ENCODE data around the gene C15orf39.

Gene C15orf39

DNA sequence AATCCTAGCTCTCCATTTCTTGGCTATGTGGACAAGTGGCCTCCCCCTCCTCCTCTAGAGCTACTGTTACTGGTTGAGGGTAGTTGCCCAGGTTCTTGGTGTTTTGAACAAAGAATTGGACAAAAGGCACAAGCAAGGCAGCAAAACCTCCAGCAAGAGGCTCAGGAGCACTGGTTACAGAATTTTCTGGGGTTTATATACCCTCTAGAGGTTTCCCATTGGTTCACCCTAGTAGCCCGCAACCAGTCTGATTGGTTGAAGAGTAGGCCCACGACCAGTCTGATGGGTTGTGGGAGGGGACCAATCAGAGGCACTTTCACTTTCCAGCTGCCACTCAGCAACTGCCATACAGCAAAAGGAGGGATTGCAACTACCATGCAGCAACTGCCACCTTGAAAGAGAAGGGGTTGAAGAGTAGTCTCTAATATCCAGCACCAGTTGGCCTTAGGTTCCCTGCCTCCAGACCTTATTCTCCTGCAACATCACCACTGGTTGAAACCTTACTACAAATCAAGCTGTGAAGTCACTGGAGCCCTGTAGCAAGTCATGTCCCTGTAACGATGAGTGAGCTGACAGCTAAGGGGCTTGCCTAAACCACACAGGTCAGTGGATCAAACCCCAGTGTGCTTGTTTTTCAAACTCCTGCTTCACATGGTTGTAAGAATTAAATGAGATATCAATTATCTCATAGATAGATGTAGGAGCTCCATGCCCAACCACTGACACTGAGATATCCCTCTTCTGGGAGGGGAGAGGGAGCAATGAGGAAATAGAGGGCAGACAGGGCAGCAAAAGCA lies 2.9 kb upstream of the C15orf39 start:
- no peak for DNase-seq

DNA sequence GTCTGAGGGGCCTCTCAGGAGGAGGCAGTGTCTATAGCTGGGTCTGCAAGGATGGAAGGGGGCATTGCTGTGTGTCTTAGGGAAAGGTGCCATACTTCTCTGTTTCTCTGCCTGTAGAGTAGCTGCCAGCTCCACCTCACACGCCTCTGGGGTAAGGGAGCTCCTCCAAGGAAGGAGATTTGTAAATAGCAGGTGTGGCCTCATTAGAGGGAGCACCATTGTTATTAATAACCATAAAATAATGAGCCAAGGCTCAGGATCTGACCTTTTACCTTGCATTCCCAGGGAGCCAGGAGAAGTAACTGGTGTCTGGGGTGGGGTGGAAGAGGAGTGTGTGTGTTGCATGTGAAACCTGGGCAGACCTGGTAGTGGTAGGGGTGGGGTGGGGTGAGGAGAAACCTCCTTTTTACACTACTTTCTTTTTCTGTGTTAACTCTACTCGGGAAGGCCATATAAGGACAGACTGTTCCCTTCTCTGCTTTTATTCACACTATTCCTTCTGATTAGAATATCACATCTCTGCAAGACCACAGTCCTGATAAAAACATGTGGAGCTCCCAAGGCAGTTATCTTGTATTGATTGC lies 2.2 kb upstream of the C15orf39 start:
- no peak for DNase-seq

- no peak for DNase-seq
These were observed 1.3 kb upstream of the C15orf39 start for GRCh38 chr15:75200391-75200764.

DNA sequence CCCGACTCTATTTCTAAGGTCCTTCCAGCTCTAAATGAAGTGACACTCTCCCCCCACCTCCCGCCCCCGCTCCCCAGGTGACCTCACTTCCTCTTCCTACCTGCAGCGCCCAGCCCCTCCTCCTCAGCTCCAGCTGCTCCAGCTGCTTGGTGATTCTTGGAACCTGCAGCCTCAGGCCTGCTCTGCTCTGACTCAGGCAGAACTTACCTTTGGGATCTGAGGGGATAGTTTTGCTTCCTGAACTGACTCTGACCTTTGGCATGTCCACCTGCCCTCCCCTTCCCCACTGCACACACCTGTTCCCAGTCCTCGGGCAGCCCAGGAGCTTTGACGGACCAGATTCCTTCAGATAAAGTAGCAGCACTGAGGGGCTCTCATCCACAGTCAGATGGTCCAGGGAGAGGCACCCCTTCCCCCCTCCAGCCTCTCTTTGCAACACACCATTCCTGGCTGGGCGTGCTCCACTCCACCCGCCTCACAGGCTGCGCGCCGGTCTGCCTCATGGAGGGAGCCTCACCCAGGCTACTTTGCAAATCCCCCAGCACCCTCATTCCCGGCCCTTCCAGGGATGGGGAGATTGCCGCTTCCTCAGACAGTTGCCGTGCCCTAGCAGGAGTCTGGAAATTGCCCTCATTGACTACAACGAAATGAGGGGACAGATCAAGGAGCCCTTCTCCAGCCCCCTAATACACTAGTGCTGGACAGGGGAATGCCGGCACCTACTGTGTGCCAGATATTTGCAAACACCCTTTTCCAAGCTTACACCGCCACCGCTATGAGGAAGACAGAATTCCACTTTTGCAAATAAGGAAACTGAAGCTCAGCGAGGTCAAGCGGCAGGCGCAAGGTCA lies 692 bp upstream of the C15orf39 start:
- DNase-seq: peak; percentile 49

GRCh38 chr15:75202251-75203016 lies 752 bp downstream of the C15orf39 start:
- peak; percentile 38 for DNase-seq

- DNase-seq: peak; percentile 38
These were observed 1.6 kb downstream of the C15orf39 start for GRCh38 chr15:75203017-75203907.

GRCh38 chr15:75203908-75204263 lies 2.2 kb downstream of the C15orf39 start:
- DNase-seq: no peak

GRCh38 chr15:75204340-75205063 lies 2.8 kb downstream of the C15orf39 start:
- DNase-seq: peak; percentile 84

DNA sequence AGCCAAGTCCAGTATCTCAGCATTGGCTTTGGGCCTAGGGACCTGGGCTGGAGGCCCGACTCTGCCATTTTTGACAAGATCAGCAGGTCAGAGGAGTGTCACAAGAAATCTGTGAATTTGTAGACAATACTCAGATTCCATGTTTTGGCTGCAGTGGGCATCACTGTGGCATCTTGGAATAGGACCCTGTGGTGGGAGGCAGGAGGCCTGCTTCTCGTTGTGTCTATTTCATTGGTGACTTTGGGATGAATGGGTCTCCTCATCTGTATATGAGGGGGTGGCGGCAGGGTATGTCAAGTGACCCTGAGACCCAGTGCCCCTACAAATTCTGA lies 3.3 kb downstream of the C15orf39 start:
- DNase-seq: no peak

DNA sequence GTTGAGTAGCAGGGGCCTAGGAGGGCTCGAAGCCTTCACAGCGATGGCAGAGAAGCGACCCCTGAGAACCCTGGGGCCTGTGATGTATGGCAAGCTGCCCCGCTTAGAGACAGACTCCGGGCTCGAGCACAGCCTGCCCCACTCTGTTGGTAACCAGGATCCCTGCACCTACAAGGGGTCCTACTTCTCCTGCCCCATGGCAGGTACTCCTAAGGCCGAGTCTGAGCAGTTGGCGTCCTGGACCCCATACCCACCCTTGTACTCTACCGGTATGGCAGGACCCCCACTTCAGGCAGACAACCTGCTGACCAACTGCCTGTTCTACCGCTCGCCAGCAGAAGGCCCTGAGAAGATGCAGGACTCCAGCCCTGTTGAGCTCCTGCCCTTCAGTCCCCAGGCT lies 4.3 kb downstream of the C15orf39 start:
- DNase-seq: no peak

DNA sequence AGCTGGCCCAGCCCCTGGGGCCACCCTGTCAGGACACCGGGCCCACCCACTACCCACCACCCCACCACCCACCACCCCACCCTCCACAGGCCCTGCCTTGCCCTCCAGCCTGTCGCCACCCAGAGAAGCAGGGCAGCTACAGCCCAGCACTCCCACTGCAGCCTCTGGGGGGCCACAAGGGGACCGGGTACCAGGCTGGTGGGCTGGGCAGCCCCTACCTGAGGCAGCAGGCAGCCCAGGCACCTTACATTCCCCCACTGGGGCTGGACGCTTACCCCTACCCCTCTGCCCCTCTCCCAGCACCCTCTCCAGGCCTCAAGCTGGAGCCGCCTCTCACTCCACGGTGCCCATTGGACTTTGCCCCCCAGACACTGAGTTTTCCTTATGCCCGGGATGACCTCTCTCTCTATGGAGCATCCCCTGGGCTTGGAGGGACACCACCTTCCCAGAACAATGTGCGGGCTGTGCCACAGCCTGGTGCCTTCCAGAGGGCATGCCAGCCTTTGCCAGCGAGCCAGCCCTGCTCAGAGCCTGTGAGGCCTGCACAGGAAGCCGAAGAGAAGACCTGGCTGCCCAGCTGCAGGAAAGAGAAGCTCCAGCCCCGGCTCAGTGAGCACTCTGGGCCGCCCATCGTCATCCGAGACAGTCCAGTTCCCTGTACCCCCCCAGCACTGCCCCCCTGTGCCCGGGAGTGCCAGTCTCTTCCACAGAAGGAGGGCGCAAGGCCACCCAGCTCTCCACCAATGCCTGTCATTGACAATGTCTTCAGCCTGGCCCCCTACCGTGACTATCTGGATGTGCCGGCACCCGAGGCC lies 5.3 kb downstream of the C15orf39 start:
- no peak for DNase-seq

- no peak for DNase-seq
These were observed 6.2 kb downstream of the C15orf39 start for GRCh38 chr15:75207618-75208500.

GRCh38 chr15:75208501-75209288 lies 7.0 kb downstream of the C15orf39 start:
- DNase-seq: no peak

DNA sequence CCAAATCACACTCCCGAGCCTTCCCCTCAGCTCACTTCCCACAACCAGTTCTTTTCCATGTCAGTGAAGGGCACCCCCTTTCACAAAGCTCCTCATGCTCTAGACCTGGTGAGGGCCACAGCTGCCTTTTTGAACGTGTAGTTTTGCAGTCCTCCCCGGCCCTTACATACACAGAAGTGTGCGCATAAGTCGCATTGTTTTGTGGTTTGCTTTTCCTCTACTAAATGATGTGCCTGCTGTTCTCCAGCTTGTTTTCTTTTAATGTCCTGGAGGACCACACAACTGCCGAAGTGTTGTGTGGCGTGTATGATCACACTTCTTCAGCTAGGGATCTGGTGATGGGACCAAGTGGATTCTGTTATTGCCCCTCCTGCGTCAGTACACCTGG lies 7.6 kb downstream of the C15orf39 start:
- no peak for DNase-seq

DNA sequence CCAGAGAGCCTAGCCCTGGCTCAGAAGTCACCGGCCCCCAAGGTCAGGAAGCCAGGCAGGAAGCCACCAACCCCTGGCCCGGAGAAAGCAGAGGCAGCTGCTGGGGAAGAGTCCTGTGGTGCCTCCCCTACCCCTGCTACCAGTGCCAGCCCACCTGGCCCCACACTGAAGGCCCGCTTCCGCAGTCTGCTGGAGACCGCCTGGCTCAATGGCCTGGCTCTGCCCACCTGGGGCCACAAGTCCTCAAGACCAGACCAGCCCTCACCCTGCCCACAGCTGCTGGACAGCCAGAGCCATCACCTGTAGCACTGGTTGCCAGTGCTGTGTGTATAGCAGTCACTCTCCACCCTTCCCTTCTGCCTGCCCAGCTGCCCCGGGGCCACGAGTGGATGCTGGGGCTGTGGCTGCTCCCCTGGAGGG lies 9.1 kb downstream of the C15orf39 start:
- no peak for DNase-seq

- DNase-seq: no peak
These were observed 9.9 kb downstream of the C15orf39 start for GRCh38 chr15:75211436-75212199.

DNA sequence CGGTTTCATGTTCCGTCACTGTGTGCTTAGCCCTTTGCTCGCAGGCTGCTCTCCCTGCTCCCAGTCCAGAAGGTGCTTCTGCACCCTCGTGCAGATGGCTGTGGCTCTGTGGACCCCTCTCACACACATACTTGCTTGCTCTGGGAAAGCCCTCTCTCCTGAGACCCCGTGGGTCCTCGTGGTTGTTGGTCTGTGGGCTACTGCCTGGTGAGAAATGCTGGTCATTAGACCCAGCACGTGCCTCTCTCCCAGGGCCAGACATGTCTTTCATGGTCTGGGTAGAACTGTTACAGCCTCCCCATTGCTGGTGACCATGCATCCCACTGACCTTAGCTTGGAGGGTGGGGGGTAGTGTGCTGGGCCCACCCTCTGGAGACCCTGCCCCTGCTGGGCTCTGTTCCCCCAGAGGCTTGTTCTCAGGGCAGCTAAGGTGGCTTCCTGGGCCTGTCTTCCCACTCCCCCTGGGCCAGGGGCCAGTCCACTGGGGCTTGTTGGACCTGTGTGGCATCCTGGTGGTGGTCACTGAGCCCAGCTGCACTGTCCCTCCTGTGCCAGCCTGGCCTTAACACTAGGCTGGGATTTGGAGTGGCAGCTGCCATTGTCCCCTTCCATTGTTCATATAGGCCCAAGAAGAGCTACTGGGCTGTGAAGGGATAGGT lies 10.6 kb downstream of the C15orf39 start:
- DNase-seq: no peak

All from NCI-H526 treated with DMSO at 0.1 percent for 48 hours (cell line).